Heart left ventricle (tissue), 16 donors: Measurements from ENCODE around the gene BDNF. TPM values are rescaled to one million over a fixed set of nuclear protein-coding genes. Genes with fewer than 3 reads are reported as not detected.

ENCODE experiments used
- ATAC-seq, 4 donors: fragments of 200-7000 bp; cut with Tn5 transposase; one replicate each; pipeline ENCODE4 v1.9.1; 2020 to 2022; ENCODE audit warnings: moderate library complexity in 4 of 4, mild to moderate bottlenecking in 3 of 4, moderate number of reproducible peaks in 1 of 4
- DNase-seq, 5 donors: peaks; one replicate each; pipeline ENCODE4 v3.0.0-alpha.2; 2020
- H3K27ac ChIP-seq, 12 donors: fragments of 200-600 bp; sonication (generic) in 4 of 12; one replicate each; pipeline versions ENCODE4 v1.5.0 to v1.8.0; 2016 to 2022; ENCODE audit warnings: mild to moderate bottlenecking in 2 of 12
- H3K27me3 ChIP-seq, 9 donors: fragments of 200-600 bp; sonication (generic) in 2 of 9; one replicate each; pipeline versions ENCODE4 v1.5.1 to v1.8.0; 2016 to 2022; ENCODE audit warnings: mild to moderate bottlenecking in 3 of 9
- H3K36me3 ChIP-seq, 9 donors: fragments of 200-600 bp; sonication (generic) in 2 of 9; one replicate each; pipeline versions ENCODE4 v1.5.0 to v1.8.0; 2018 to 2022; ENCODE audit warnings: mild to moderate bottlenecking in 2 of 9
- H3K4me1 ChIP-seq, 12 donors: fragments of 200-600 bp; sonication (generic) in 4 of 12; one replicate each; pipeline versions ENCODE4 v1.5.0 to v1.8.0; 2016 to 2022; ENCODE audit warnings: mild to moderate bottlenecking in 3 of 12
- H3K4me3 ChIP-seq, 12 donors: fragments of 200-600 bp; sonication (generic) in 4 of 12; one replicate each; pipeline versions ENCODE4 v1.5.0 to v1.8.0; 2017 to 2022; ENCODE audit warnings: mild to moderate bottlenecking in 9 of 12, moderate library complexity in 4 of 12
- H3K9me3 ChIP-seq, 12 donors: fragments of 200-600 bp; sonication (generic) in 4 of 12; one replicate each; pipeline versions ENCODE4 v1.5.0 to v1.8.0; 2016 to 2022; ENCODE audit warnings: mild to moderate bottlenecking in 1 of 12
- CTCF ChIP-seq, 12 donors: fragments of 200-600 bp; sonication (generic) in 4 of 12; IDR thresholded peaks; one replicate each; pipeline versions ENCODE4 v1.5.0 to v1.8.0; 2018 to 2022; ENCODE audit warnings: antibody characterized with exemption in 12 of 12, mild to moderate bottlenecking in 5 of 12
- POLR2A ChIP-seq, 2 donors: fragments of 450-650 bp; IDR thresholded peaks; one replicate each; pipeline ENCODE4 v1.6.1; 2017; ENCODE audit warnings: antibody characterized with exemption in 2 of 2, mild to moderate bottlenecking in 2 of 2, moderate library complexity in 2 of 2
- intact Hi-C, 10 donors: fragments of 100-400 bp; cut with DNase I; formaldehyde crosslinking; loops; one replicate each; pipeline versions ENCODE4 v1.11.1 to v1.14.2; 2022
- polyA plus RNA-seq, 2 donors: library from polyadenylated mRNA; stranded (reverse); fragments of 200-250 nt; gene quantifications; one replicate each; pipeline ENCODE4 v1.2.3, GENCODE V29; 2013
- total RNA-seq, 9 donors: library from RNA; depleted of rRNA in 2 of 9; stranded (reverse); fragments of >200 nt in 2 of 9; fragmentation: NEBNext Ultra II Directional in 3 of 9; extraction: Animal tissue kit (Norgen Biotek cat#: 25700) in 3 of 9; gene quantifications; one replicate each; pipeline versions ENCODE4 v1.1.0 to v1.2.4, GENCODE V29; 2016 to 2023
- donor health status: ischemic (EF 13 %, LVEDD 7.1; RV severe dilation, severe dysfunction).
- donor health status: healthy with polysubstance abuse.
- donor health status: DM: no; HTN: yes; CAD: no.
- donor health status: DM: no; HTN: no; CAD: no.
- donor health status: ischemic (EF 25% LVEDD 6.9; RV normal size, moderate dysfunction).
- donor health status: ischemic (EF 25% LVEDD 5.7; RV mildly dilated, moderate dysfunction).
- donor health status: healthy.
- donor health status: DM: yes; HTN: yes; CAD: no.
- donor health status: ischemic (EF 35%, LVEDD 5.7; RV mildly dilated, moderate dysfunction).
- donor health status: nonischemic (EF 11% LVEDD 7.7; RV severe dilation, severe dysfunction).
- donor health status: DM: yes; HTN: yes; CAD: no.
- donor health status: PGD.
- donor health status: ischemic (EF 29% LVEDD 5.4; RV normal size, mild dysfunction).
- donor health status: nonischemic (EF 23%, LVEDD 6.1; RV moderate dilation, normal function).

BDNF gene
- total and polyA plus RNA-seq, 11 donors, result 0.93 to 8.5 (median 3.1) TPM

- DNase-seq (no peak), ATAC-seq (no peak)
- Histone ChIP-seq H3K27me3 (no peaks in the 10 kb centered on the region), H3K36me3 (no peaks in the 10 kb centered on the region), H3K4me3 (no peak overlapping the region), H3K27ac (no peak overlapping the region), H3K9me3 (no peaks in the 10 kb centered on the region), H3K4me1 (no peaks in the 10 kb centered on the region)
- TF ChIP-seq CTCF (IDR thresholded peaks at IDR 0.05) (no peak), POLR2A (IDR thresholded peaks at IDR 0.05) (no peak)
- intact Hi-C loops, result no loop called here
These were observed 94.8 kb downstream of the BDNF start for GRCh38 chr11:27605422-27605821.

Other genes starting within 250 kb of the BDNF start
- gene LGR4, start 227.7 kb downstream of the BDNF start, total RNA-seq, result 10 to 100 TPM; 15.5 to 39.1 (median 28.8) TPM
- 10 to 100 TPM in 1 of 2 donors, 1 to 10 TPM in 1; 7.4 to 12.3 TPM for gene LGR4, start 227.7 kb downstream of the BDNF start, polyA plus RNA-seq
- gene LIN7C, start 193.7 kb downstream of the BDNF start, total RNA-seq, result 10 to 100 TPM; 13.2 to 24.1 (median 16.6) TPM
- 1 to 10 TPM; 5.0 to 5.6 TPM for gene LIN7C, start 193.7 kb downstream of the BDNF start, polyA plus RNA-seq